HCT116 (cell line): Measurements from ENCODE around the gene CALML3.
"Not testable (repeated sequence)": the region's sequence is repeated elsewhere in the genome, so short reads cannot be mapped to it uniquely, and the experiment has no call there.

Experiments used
- CTCF ChIP-seq, 3 experiments: fragments of 200-600 bp in 1 of 3; sonication (generic) in 1 of 3; IDR thresholded peaks in 2 of 3; conservative IDR thresholded peaks in 1 of 3; 2 replicates each; pipeline ENCODE4 v1.5.1; 2012 to 2017; ENCODE audit warnings: low read depth in 2 of 3, low read length in 2 of 3, antibody characterized with exemption in 1 of 3, borderline replicate concordance in 1 of 3, control low read depth in 1 of 3, mild to moderate bottlenecking in 1 of 3, mixed read lengths in 1 of 3, mixed run types in 1 of 3, moderate library complexity in 1 of 3; ENCODE audit not compliant: insufficient read depth in 1 of 3
- EGR1 ChIP-seq: IDR thresholded peaks from 2 replicates; pipeline ENCODE4 v1.6.1; 2012; ENCODE audit warnings: low read depth
- EZH2 ChIP-seq: fragments of 200-600 bp; sonication (generic); IDR thresholded peaks from 2 replicates; pipeline ENCODE4 v1.6.1; 2017; ENCODE audit warnings: antibody characterized with exemption, mixed run types
- MAX ChIP-seq: IDR thresholded peaks from 2 replicates; pipeline ENCODE4 v1.6.1; 2012
- POLR2AphosphoS5 ChIP-seq: IDR thresholded peaks from 2 replicates; pipeline ENCODE4 v1.6.1; 2011; ENCODE audit warnings: mild to moderate bottlenecking, low read depth, low read length, moderate library complexity
- SIN3A ChIP-seq: IDR thresholded peaks from 2 replicates; pipeline ENCODE4 v1.6.1; 2012; ENCODE audit warnings: low read depth
- ZBTB33 ChIP-seq: IDR thresholded peaks from 2 replicates; pipeline ENCODE4 v1.6.1; 2011; ENCODE audit warnings: mild to moderate bottlenecking, low read length, moderate library complexity; ENCODE audit not compliant: insufficient replicate concordance; ENCODE audit errors: extremely low read depth
- ZFX ChIP-seq: fragments of 450-650 bp; IDR thresholded peaks from 2 replicates; pipeline ENCODE4 v1.6.1; 2017

- TF ChIP-seq CTCF (IDR thresholded peaks at IDR 0.05 in 2 of 3, conservative IDR thresholded peaks at IDR 0.05 in 1 of 3; ENCODE audit: borderline replicate concordance in 1 of 3, insufficient read depth in 1 of 3, low read depth in 2 of 3, low read length in 2 of 3); SIN3A; EZH2; EGR1; POLR2AphosphoS5; ZBTB33; ZFX; MAX: not testable (repeated sequence)
These were observed 48.6 kb upstream of the CALML3 start for GRCh38 chr10:5475974-5476807.
